ENCODE measurements around the gene PROK1.
"Not testable (repeated sequence)": the region's sequence is repeated elsewhere in the genome, so short reads cannot be mapped to it uniquely, and the experiment has no call there.

PROK1 gene

GRCh38 chr1:110434946-110435345 lies 16.0 kb upstream of the PROK1 start:
- DNase-seq: no peak

GRCh38 chr1:110436635-110437034 lies 14.3 kb upstream of the PROK1 start:
- no peak for DNase-seq

- DNase-seq: not testable (repeated sequence)
These were observed 13.2 kb upstream of the PROK1 start for GRCh38 chr1:110437645-110438299.

GRCh38 chr1:110438893-110439292 lies 12.1 kb upstream of the PROK1 start:
- no peak for DNase-seq

GRCh38 chr1:110439873-110440272 lies 11.1 kb upstream of the PROK1 start:
- DNase-seq: not testable (repeated sequence)

- DNase-seq: no peak
These were observed 10.1 kb upstream of the PROK1 start for GRCh38 chr1:110440877-110441276.

- no peak for DNase-seq
These were observed 9.1 kb upstream of the PROK1 start for GRCh38 chr1:110441888-110442287.

- no peak for DNase-seq
These were observed 7.5 kb upstream of the PROK1 start for GRCh38 chr1:110443451-110443850.

- DNase-seq: no peak
These were observed 6.4 kb upstream of the PROK1 start for GRCh38 chr1:110444561-110444960.

GRCh38 chr1:110449661-110450651 lies 993 bp upstream of the PROK1 start:
- no peak for DNase-seq

GRCh38 chr1:110452330-110452729 lies 1.4 kb downstream of the PROK1 start:
- no peak for DNase-seq

- DNase-seq: no peak
These were observed 2.9 kb downstream of the PROK1 start for GRCh38 chr1:110453829-110454228.

- DNase-seq: no peak
These were observed 3.4 kb downstream of the PROK1 start for GRCh38 chr1:110454328-110454727.

- DNase-seq: no peak
These were observed 4.2 kb downstream of the PROK1 start for GRCh38 chr1:110455151-110455550.

- no peak for DNase-seq
These were observed 6.3 kb downstream of the PROK1 start for GRCh38 chr1:110457206-110457605.

GRCh38 chr1:110460253-110461220 lies 9.6 kb downstream of the PROK1 start:
- peak; percentile 80 for DNase-seq

GRCh38 chr1:110462093-110462492 lies 11.1 kb downstream of the PROK1 start:
- no peak for DNase-seq

GRCh38 chr1:110462964-110463363 lies 12.0 kb downstream of the PROK1 start:
- no peak for DNase-seq

GRCh38 chr1:110463725-110464124 lies 12.8 kb downstream of the PROK1 start:
- DNase-seq: no peak

- no peak for DNase-seq
These were observed 13.4 kb downstream of the PROK1 start for GRCh38 chr1:110464340-110464739.

GRCh38 chr1:110465038-110465813 lies 14.3 kb downstream of the PROK1 start:
- DNase-seq: no peak

- no peak for DNase-seq
These were observed 14.9 kb downstream of the PROK1 start for GRCh38 chr1:110465814-110466380.
